Activated CD4-positive, alpha-beta T cell treated with anti-CD3 and anti-CD28 coated beads for 36 hours (primary cell): ENCODE data around the gene UCHL3. TPM values are rescaled to one million over a fixed set of nuclear protein-coding genes. Genes with fewer than 3 reads are reported as not detected.

Source experiments
- ATAC-seq: fragments of 200-7000 bp; cut with Tn5 transposase; one replicate; pipeline ENCODE4 v1.10.0; 2021; ENCODE audit warnings: mild to moderate bottlenecking, moderate library complexity
- CTCF ChIA-PET: fragments of 350-600 bp; sonication (Branson Sonifier 250); formaldehyde crosslinking; loops from one replicate; lab custom pipeline; 2021; ENCODE audit warnings: antibody characterized with exemption; lab: Charles Lee
- POLR2A ChIA-PET: fragments of 350-600 bp; sonication (Branson Sonifier 250); formaldehyde crosslinking; loops from one replicate; lab custom pipeline; 2021; ENCODE audit warnings: antibody characterized with exemption, inconsistent platforms; lab: Charles Lee
- DNase-seq: peaks from one replicate; pipeline ENCODE4 v3.0.0-alpha.2; 2020
- H3K27ac Mint-ChIP-seq: one replicate; pipeline ENCODE4 v1.8.0; 2021; ENCODE audit warnings: mixed read lengths
- H3K27me3 Mint-ChIP-seq: one replicate; pipeline ENCODE4 v1.8.0; 2021; ENCODE audit warnings: mixed read lengths
- H3K36me3 Mint-ChIP-seq: one replicate; pipeline ENCODE4 v1.8.0; 2021; ENCODE audit warnings: low read depth, mixed read lengths
- H3K4me1 Mint-ChIP-seq: one replicate; pipeline ENCODE4 v1.8.0; 2021; ENCODE audit warnings: mixed read lengths
- H3K4me3 Mint-ChIP-seq: one replicate; pipeline ENCODE4 v1.8.0; 2021; ENCODE audit warnings: mild to moderate bottlenecking, moderate library complexity, mixed read lengths
- H3K9me3 Mint-ChIP-seq: one replicate; pipeline ENCODE4 v1.8.0; 2021; ENCODE audit warnings: low read depth, mixed read lengths
- intact Hi-C, 2 experiments: fragments of 100-400 bp; cut with DNase I in 1 of 2; cut with micrococcal nuclease in 1 of 2; formaldehyde crosslinking; loops; one replicate each; pipeline versions ENCODE4 v1.14.2 to v1.15.1; 2022 to 2024; cut with DNase I, micrococcal nuclease
- total RNA-seq, 2 experiments: library from RNA; stranded (reverse); gene quantifications; one replicate each; pipeline ENCODE4 v1.2.3, GENCODE V29; 2021

The UCHL3 gene
- 10 to 100 TPM; 42.2 to 45.3 TPM for total RNA-seq

- POLR2A ChIA-PET, result interaction anchor here (0.7 kb wide), 1 partner anchor 8 kb away, joined by 3 read pairs; no protein-coding TSS in a partner anchor
- intact Hi-C loops, result loop anchor here (1.0 to 10.0 kb wide), 9 partner anchors 11 to 1338 kb away; partner anchors contain the start of genes TBC1D4 (in 2 of the 2), COMMD6 (in 1 of the 2), KCTD12 (in 1 of the 2) and LMO7 (in 1 of the 2)
- DNase-seq (peak; percentile 99), ATAC-seq (peak; percentile 96)
- CTCF ChIA-PET, result interaction anchor here (0.8 to 2.0 kb wide), 2 partner anchors 12 to 33 kb away, joined by 4 to 8 read pairs; no protein-coding TSS in a partner anchor
- Mint-ChIP-seq H3K36me3 (peaks cover 14% of the 10 kb centered on the region), H3K27me3 (no peaks in the 10 kb centered on the region), H3K9me3 (no peaks in the 10 kb centered on the region), H3K27ac (peak within 1 kb of the TSS; percentile 95), H3K4me3 (peak within 1 kb of the TSS; percentile 85), H3K4me1 (peaks cover 41% of the 10 kb centered on the region)
Observed at GRCh38 chr13:75549262-75550158, at the start of gene UCHL3. Gene UCHL3 (plus strand): TSS chr13:75549791. CDS start chr13:75549821, 30 bp downstream.

- intact Hi-C loops, result no loop called here
- ATAC-seq (no peak), DNase-seq (no peak)
- Mint-ChIP-seq H3K4me3 (no peak overlapping the region), H3K36me3 (no peaks in the 10 kb centered on the region), H3K9me3 (no peaks in the 10 kb centered on the region), H3K27me3 (peaks cover 2% of the 10 kb centered on the region), H3K4me1 (no peaks in the 10 kb centered on the region), H3K27ac (no peak overlapping the region)
- POLR2A ChIA-PET, result no interaction called here
- CTCF ChIA-PET, result no interaction called here
Observed at GRCh38 chr13:75505327-75505726, 44.3 kb upstream of the UCHL3 start.

GRCh38 chr13:75506018-75506417 is 43.6 kb upstream of the UCHL3 start:
- ChIA-PET POLR2A (no interaction called here), CTCF (no interaction called here)
- Mint-ChIP-seq H3K36me3 (no peaks in the 10 kb centered on the region), H3K4me3 (no peak overlapping the region), H3K9me3 (no peaks in the 10 kb centered on the region), H3K27ac (no peak overlapping the region), H3K4me1 (no peaks in the 10 kb centered on the region), H3K27me3 (peaks cover 2% of the 10 kb centered on the region)
- DNase-seq (no peak), ATAC-seq (no peak)
- intact Hi-C loops, result no loop called here

GRCh38 chr13:75507027-75508001 is 42.3 kb upstream of the UCHL3 start:
- H3K9me3 Mint-ChIP-seq, result no peaks in the 10 kb centered on the region
- DNase-seq (no peak), ATAC-seq (no peak)
- H3K36me3 Mint-ChIP-seq, result no peaks in the 10 kb centered on the region
- intact Hi-C loops, result no loop called here
- H3K27me3 Mint-ChIP-seq, result no peaks in the 10 kb centered on the region
- ChIA-PET CTCF (no interaction called here), POLR2A (no interaction called here)
- no peak overlapping the region for H3K27ac Mint-ChIP-seq
- no peak overlapping the region for H3K4me3 Mint-ChIP-seq
- no peaks in the 10 kb centered on the region for H3K4me1 Mint-ChIP-seq

- Mint-ChIP-seq H3K27ac (no peak overlapping the region), H3K27me3 (no peaks in the 10 kb centered on the region), H3K36me3 (no peaks in the 10 kb centered on the region), H3K4me3 (no peak overlapping the region), H3K4me1 (no peaks in the 10 kb centered on the region), H3K9me3 (no peaks in the 10 kb centered on the region)
- no peak for DNase-seq
- intact Hi-C loops, result no loop called here
- POLR2A ChIA-PET, result no interaction called here
- ATAC-seq, result no peak
- CTCF ChIA-PET, result no interaction called here
Observed at GRCh38 chr13:75508002-75508548, 41.5 kb upstream of the UCHL3 start.

GRCh38 chr13:75511051-75511625 is 38.5 kb upstream of the UCHL3 start:
- Mint-ChIP-seq H3K4me1 (no peaks in the 10 kb centered on the region), H3K27me3 (peaks cover 3% of the 10 kb centered on the region), H3K4me3 (no peak overlapping the region), H3K9me3 (no peaks in the 10 kb centered on the region), H3K27ac (no peak overlapping the region), H3K36me3 (no peaks in the 10 kb centered on the region)
- POLR2A ChIA-PET, result no interaction called here
- CTCF ChIA-PET, result no interaction called here
- ATAC-seq, result no peak
- intact Hi-C loops, result no loop called here
- no peak for DNase-seq

- H3K27ac Mint-ChIP-seq, result no peak overlapping the region
- ATAC-seq (no peak), DNase-seq (no peak)
- POLR2A ChIA-PET, result no interaction called here
- no peaks in the 10 kb centered on the region for H3K36me3 Mint-ChIP-seq
- no peaks in the 10 kb centered on the region for H3K9me3 Mint-ChIP-seq
- CTCF ChIA-PET, result interaction anchor here (1.0 kb wide), 1 partner anchor 9 kb away, joined by 3 read pairs; no protein-coding TSS in a partner anchor
- no peaks in the 10 kb centered on the region for H3K4me1 Mint-ChIP-seq
- peaks cover 3% of the 10 kb centered on the region for H3K27me3 Mint-ChIP-seq
- H3K4me3 Mint-ChIP-seq, result no peak overlapping the region
- intact Hi-C loops, result no loop called here
Observed at GRCh38 chr13:75512253-75512652, 37.3 kb upstream of the UCHL3 start.

GRCh38 chr13:75513271-75513670 is 36.3 kb upstream of the UCHL3 start:
- CTCF ChIA-PET, result interaction anchor here (0.6 to 1.0 kb wide), 3 partner anchors 10 to 133 kb away, joined by 3 read pairs; no protein-coding TSS in a partner anchor

GRCh38 chr13:75514080-75514995 is 35.3 kb upstream of the UCHL3 start:
- intact Hi-C loops, result no loop called here
- H3K4me1 Mint-ChIP-seq, result no peaks in the 10 kb centered on the region
- no peak overlapping the region for H3K27ac Mint-ChIP-seq
- H3K4me3 Mint-ChIP-seq, result no peak overlapping the region
- no peak for DNase-seq
- ChIA-PET CTCF (interaction anchor here (0.9 kb wide), 1 partner anchor 9 kb away, joined by 3 read pairs; no protein-coding TSS in a partner anchor), POLR2A (interaction anchor here (0.6 kb wide), 1 partner anchor 656 kb away, joined by 4 read pairs; no protein-coding TSS in a partner anchor)
- no peak for ATAC-seq
- H3K9me3 Mint-ChIP-seq, result no peaks in the 10 kb centered on the region
- peaks cover 3% of the 10 kb centered on the region for H3K27me3 Mint-ChIP-seq
- no peaks in the 10 kb centered on the region for H3K36me3 Mint-ChIP-seq

More at GRCh38 chr13:75513271-75513670, 36.3 kb upstream of the UCHL3 start:
- ATAC-seq (no peak), DNase-seq (no peak)
- Mint-ChIP-seq H3K27ac (no peak overlapping the region), H3K36me3 (no peaks in the 10 kb centered on the region), H3K4me3 (no peak overlapping the region), H3K27me3 (peaks cover 3% of the 10 kb centered on the region), H3K4me1 (no peaks in the 10 kb centered on the region), H3K9me3 (no peaks in the 10 kb centered on the region)
- intact Hi-C loops, result no loop called here
- POLR2A ChIA-PET, result interaction anchor here (0.6 kb wide), 1 partner anchor 64 kb away, joined by 3 read pairs; no protein-coding TSS in a partner anchor
